ENCODE data around the gene GABRD. TPM values are rescaled to one million over a fixed set of nuclear protein-coding genes. Genes with fewer than 3 reads are reported as not detected.

Gene GABRD
- total RNA-seq, 1 donor: not detected

GRCh38 chr1:2014741-2015735 lies 4.1 kb upstream of the GABRD start:
- peak; percentile 92 for DNase-seq (ENCODE audit: insufficient read length, low spot score, missing footprints)
- Histone ChIP-seq H4K20me1 (ENCODE audit: insufficient read depth, low read length) (no peaks in the 10 kb centered on the region), H3K4me1 (ENCODE audit: insufficient read depth, low read length) (no peaks in the 10 kb centered on the region), H3K4me3 (ENCODE audit: insufficient read depth, low read length) (no peak overlapping the region), H3K27ac (ENCODE audit: low read depth, low read length) (no peak overlapping the region), H3K36me3 (ENCODE audit: insufficient read depth, low read length) (no peaks in the 10 kb centered on the region), H3K9me3 (ENCODE audit: low read depth, low read length) (no peaks in the 10 kb centered on the region), H3K79me2 (ENCODE audit: insufficient read depth, low read length) (no peaks in the 10 kb centered on the region), H3K27me3 (ENCODE audit: insufficient read depth, low read length) (peaks cover 42% of the 10 kb centered on the region), H2AFZ (ENCODE audit: low read length) (no peak overlapping the region), H3K4me2 (ENCODE audit: insufficient read depth, low read length) (no peak overlapping the region)
- TF ChIP-seq CTCF (IDR thresholded peaks at IDR 0.05; ENCODE audit: extremely low read depth, low read depth, low read length): no peak

GRCh38 chr1:2016123-2016522 lies 3.0 kb upstream of the GABRD start:
- peak; percentile 81 for DNase-seq (ENCODE audit: insufficient read length, low spot score, missing footprints)
- H4K20me1 ChIP-seq (ENCODE audit: insufficient read depth, low read length): no peaks in the 10 kb centered on the region
- H3K27me3 ChIP-seq (ENCODE audit: insufficient read depth, low read length): peaks cover 47% of the 10 kb centered on the region
- H2AFZ ChIP-seq (ENCODE audit: low read length): no peak overlapping the region
- H3K4me1 ChIP-seq (ENCODE audit: insufficient read depth, low read length): no peaks in the 10 kb centered on the region
- H3K9me3 ChIP-seq (ENCODE audit: low read depth, low read length): no peaks in the 10 kb centered on the region
- no peaks in the 10 kb centered on the region for H3K36me3 ChIP-seq (ENCODE audit: insufficient read depth, low read length)
- H3K27ac ChIP-seq (ENCODE audit: low read depth, low read length): no peak overlapping the region
- no peak for TF ChIP-seq CTCF (IDR thresholded peaks at IDR 0.05; ENCODE audit: extremely low read depth, low read depth, low read length)
- H3K79me2 ChIP-seq (ENCODE audit: insufficient read depth, low read length): no peaks in the 10 kb centered on the region
- H3K4me3 ChIP-seq (ENCODE audit: insufficient read depth, low read length): no peak overlapping the region
- H3K4me2 ChIP-seq (ENCODE audit: insufficient read depth, low read length): no peak overlapping the region

- Histone ChIP-seq H3K27me3 (ENCODE audit: insufficient read depth, low read length) (peaks cover 54% of the 10 kb centered on the region), H3K36me3 (ENCODE audit: insufficient read depth, low read length) (no peaks in the 10 kb centered on the region), H3K4me1 (ENCODE audit: insufficient read depth, low read length) (no peaks in the 10 kb centered on the region), H4K20me1 (ENCODE audit: insufficient read depth, low read length) (no peaks in the 10 kb centered on the region), H3K79me2 (ENCODE audit: insufficient read depth, low read length) (no peaks in the 10 kb centered on the region), H2AFZ (ENCODE audit: low read length) (no peak overlapping the region), H3K4me3 (ENCODE audit: insufficient read depth, low read length) (no peak overlapping the region), H3K4me2 (ENCODE audit: insufficient read depth, low read length) (no peak overlapping the region), H3K9me3 (ENCODE audit: low read depth, low read length) (no peaks in the 10 kb centered on the region), H3K27ac (ENCODE audit: low read depth, low read length) (no peak overlapping the region)
- no peak for TF ChIP-seq CTCF (IDR thresholded peaks at IDR 0.05; ENCODE audit: extremely low read depth, low read depth, low read length)
- DNase-seq (ENCODE audit: insufficient read length, low spot score, missing footprints): peak; percentile 86
Observed at GRCh38 chr1:2018217-2019171, 651 bp upstream of the GABRD start.

Data from osteoblast (primary cell).